ENCODE results near the gene SLC51B. TPM values are rescaled to one million over a fixed set of nuclear protein-coding genes. Genes with fewer than 3 reads are reported as not detected.

The SLC51B gene
- polyA plus RNA-seq, 2 of the 4 experiments (the other 2 are of a cell fraction) = 12.2 to 16.1 TPM

- H3K9me3 ChIP-seq = no peaks in the 10 kb centered on the region
- 28% methylated on average over 4 of the region's 4 CpGs for WGBS (ENCODE audit: missing lambda C conversion rate)
- DNase-seq (ENCODE audit: low read depth in 1 of 2, low spot score in 1 of 2) (peak in 1 of 2 experiments; percentile 64), FAIRE-seq (no peak), ATAC-seq (peak; percentile 62)
- peaks cover 21% of the 10 kb centered on the region for H3K4me1 ChIP-seq
- H3K4me3 ChIP-seq = no peak overlapping the region
- TF ChIP-seq RAD21 (conservative IDR thresholded peaks at IDR 0.05 in 1 of 2, IDR thresholded peaks at IDR 0.05 in 1 of 2) = peak; percentile 70 to 81
- peak; percentile 64; the same call in 1 of the 2 replicates for TF ChIP-seq MYC (IDR thresholded peaks at IDR 0.05; ENCODE audit: borderline replicate concordance, low read length)
- no peak for TF ChIP-seq HDAC2 (IDR thresholded peaks at IDR 0.05)
- no peak for TF ChIP-seq GATA3 (IDR thresholded peaks at IDR 0.05; ENCODE audit: borderline replicate concordance)
- peak; percentile 51 for TF ChIP-seq CTCF (IDR thresholded peaks at IDR 0.05)
- TF ChIP-seq SMC3 (IDR thresholded peaks at IDR 0.05) = peak; percentile 39; the same call in 1 of the 3 replicates
- TF ChIP-seq MAX (IDR thresholded peaks at IDR 0.05) = 0 out of 2 replicates have a peak, but pooled peaks have one; percentile 18
- TF ChIP-seq USF2 (IDR thresholded peaks at IDR 0.05) = peak; percentile 55; the same call in 1 of the 2 replicates
- H3K27ac ChIP-seq = peak overlapping the region; percentile 26 to 56; a peak in 5 of 6 replicates
- POLR2A ChIA-PET = interaction anchor here (0.8 kb wide), 2 partner anchors 152 to 264 kb away, joined by 3 to 5 read pairs; partner anchors contain the start of gene CLPX
- CTCF ChIA-PET = interaction anchor here (0.6 to 8.0 kb wide), 45 partner anchors 9 to 376 kb away, joined by 3 to 254 read pairs (median 4); partner anchors contain the start of genes CLPX, KBTBD13, RASL12 and SLC51B
- peak overlapping the region; percentile 59 for H3K4me2 ChIP-seq
Observed at GRCh38 chr15:65033659-65034269, 11.4 kb upstream of the SLC51B start.

- no peak overlapping the region for H3K4me2 ChIP-seq
- no peaks in the 10 kb centered on the region for H3K9me3 ChIP-seq
- ChIA-PET CTCF (interaction anchor here (0.8 to 8.0 kb wide), 26 partner anchors 8 to 307 kb away, joined by 3 to 254 read pairs (median 6); partner anchors contain the start of genes KBTBD13, RASL12 and SLC51B), POLR2A (no interaction called here)
- DNase-seq (ENCODE audit: low read depth in 1 of 2, low spot score in 1 of 2) = no peak
- H3K4me1 ChIP-seq = peaks cover 21% of the 10 kb centered on the region
- H3K27ac ChIP-seq = no peak overlapping the region
- TF ChIP-seq CBX8 (IDR thresholded peaks at IDR 0.05) = no peak
- TF ChIP-seq JUNB (IDR thresholded peaks at IDR 0.05) = no peak
- no peak overlapping the region for H3K4me3 ChIP-seq
- FAIRE-seq = no peak
- WGBS (ENCODE audit: missing lambda C conversion rate) = 87% methylated on average over 11 of the region's 11 CpGs
- no peak for ATAC-seq
Observed at GRCh38 chr15:65034719-65035118, 10.5 kb upstream of the SLC51B start.

- Histone ChIP-seq H3K4me3 (no peak overlapping the region), H3K27ac (no peak overlapping the region), H3K4me2 (no peak overlapping the region), H3K4me1 (peaks cover 18% of the 10 kb centered on the region), H3K9me3 (no peaks in the 10 kb centered on the region)
- DNase-seq (ENCODE audit: low read depth in 1 of 2, low spot score in 1 of 2) = no peak
- ChIA-PET POLR2A (no interaction called here), CTCF (interaction anchor here (8.0 kb wide), 1 partner anchor 42 kb away, joined by 254 read pairs; the partner anchor contains the start of gene KBTBD13)
- WGBS (ENCODE audit: missing lambda C conversion rate) = 83% methylated on average over 1 of the region's 1 CpG
- ATAC-seq = no peak
- FAIRE-seq = no peak
- TF ChIP-seq ESRRA (IDR thresholded peaks at IDR 0.05; ENCODE audit: borderline replicate concordance, low read length) (no peak), POLR2AphosphoS2 (conservative IDR thresholded peaks at IDR 0.05; ENCODE audit: low read length) (no peak), HDAC2 (IDR thresholded peaks at IDR 0.05) (no peak), RAD21 (conservative IDR thresholded peaks at IDR 0.05 in 1 of 2, IDR thresholded peaks at IDR 0.05 in 1 of 2) (no peak)
Observed at GRCh38 chr15:65037309-65037708, 7.9 kb upstream of the SLC51B start.

- ATAC-seq (no peak), DNase-seq (ENCODE audit: low read depth in 1 of 2, low spot score in 1 of 2) (no peak), FAIRE-seq (no peak)
- Histone ChIP-seq H3K4me2 (no peak overlapping the region), H3K4me3 (no peak overlapping the region), H3K27ac (no peak overlapping the region; a peak in 1 of 6 replicates), H3K4me1 (peaks cover 19% of the 10 kb centered on the region), H3K9me3 (no peaks in the 10 kb centered on the region)
- 93% methylated on average over 3 of the region's 3 CpGs for WGBS (ENCODE audit: missing lambda C conversion rate)
- CTCF ChIA-PET = interaction anchor here (0.6 to 33.7 kb wide), 4 partner anchors 6 to 232 kb away, joined by 3 to 1280 read pairs (median 79); partner anchors contain the start of genes KBTBD13 and RASL12
- no peak for TF ChIP-seq JUNB (IDR thresholded peaks at IDR 0.05)
- TF ChIP-seq MAX (IDR thresholded peaks at IDR 0.05) = no peak
- no peak for TF ChIP-seq CHD2 (IDR thresholded peaks at IDR 0.05; ENCODE audit: low read length, partially characterized antibody)
- no peak for TF ChIP-seq NPAS2 (CRISPR knock-in tag; IDR thresholded peaks at IDR 0.05; ENCODE audit: borderline replicate concordance)
- no peak for TF ChIP-seq POLR2AphosphoS2 (conservative IDR thresholded peaks at IDR 0.05; ENCODE audit: low read length)
- no peak for TF ChIP-seq NFE2L2 (conservative IDR thresholded peaks at IDR 0.05; ENCODE audit: low read length)
- TF ChIP-seq USF2 (IDR thresholded peaks at IDR 0.05) = no peak
- TF ChIP-seq REST (IDR thresholded peaks at IDR 0.05) = no peak
- no peak for TF ChIP-seq HEYL (CRISPR knock-in tag; IDR thresholded peaks at IDR 0.05)
- no peak for TF ChIP-seq NR3C1 (IDR thresholded peaks at IDR 0.05)
- no peak for TF ChIP-seq HOXA7 (CRISPR knock-in tag; IDR thresholded peaks at IDR 0.05)
- TF ChIP-seq CEBPB (IDR thresholded peaks at IDR 0.05) = no peak
- POLR2A ChIA-PET = interaction anchor here (0.6 kb wide), 1 partner anchor 14 kb away, joined by 3 read pairs; no protein-coding TSS in a partner anchor
Observed at GRCh38 chr15:65038428-65038827, 6.8 kb upstream of the SLC51B start.
